PC-9 (cell line): ENCODE measurements around the gene ACP4. TPM values are rescaled to one million over a fixed set of nuclear protein-coding genes. Genes with fewer than 3 reads are reported as not detected.
"Not testable (repeated sequence)": the region's sequence is repeated elsewhere in the genome, so short reads cannot be mapped to it uniquely, and the experiment has no call there.

Source experiments
- BruUV-seq: library from RNA; stranded (reverse); fragments of 400-500 nt; replicated peaks from 2 replicates; lab custom pipeline; 2021; lab: Mats Ljungman, UMichigan
- CTCF ChIA-PET: fragments of 300-600 bp; sonication (Branson Sonifier 250); formaldehyde crosslinking; loops from one replicate; lab custom pipeline; 2022; ENCODE audit warnings: antibody characterized with exemption; lab: Charles Lee
- POLR2A ChIA-PET: fragments of 300-600 bp; sonication (Branson Sonifier 250); formaldehyde crosslinking; loops from one replicate; lab custom pipeline; 2022; ENCODE audit warnings: antibody characterized with exemption; ENCODE audit not compliant: unreplicated experiment; lab: Charles Lee
- DNase-seq, 2 experiments: peaks; one replicate each; pipeline versions ENCODE4 v3.0.0 to v3.0.0-alpha.2; 2015 to 2022; ENCODE audit warnings: mixed read lengths in 1 of 2
- H2AFZ ChIP-seq: fragments of 200-600 bp; sonication (generic); 2 replicates; pipeline ENCODE4 v1.8.1; 2017; ENCODE audit warnings: antibody characterized with exemption
- H3F3A ChIP-seq: fragments of 200-600 bp; sonication (generic); 2 replicates; pipeline ENCODE4 v1.8.1; 2017; ENCODE audit warnings: antibody characterized with exemption, mild to moderate bottlenecking, low read depth; ENCODE audit not compliant: insufficient read depth
- H3K27ac ChIP-seq: fragments of 200-600 bp; sonication (generic); 2 replicates; pipeline ENCODE4 v1.6.1; 2016; ENCODE audit warnings: mixed run types
- H3K27me3 ChIP-seq: fragments of 200-600 bp; sonication (generic); 2 replicates; pipeline ENCODE4 v1.6.1; 2016; ENCODE audit warnings: low read depth, mixed run types; ENCODE audit not compliant: insufficient read depth
- H3K36me3 ChIP-seq: fragments of 200-600 bp; sonication (generic); 2 replicates; pipeline ENCODE4 v1.6.1; 2016; ENCODE audit warnings: low read depth, mixed run types
- H3K4me1 ChIP-seq: fragments of 200-600 bp; sonication (generic); replicated peaks from 2 replicates; pipeline ENCODE4 v1.6.1; 2016; ENCODE audit warnings: mixed run types; ENCODE audit not compliant: insufficient read depth
- H3K4me2 ChIP-seq: fragments of 200-600 bp; sonication (generic); 2 replicates; pipeline ENCODE4 v1.6.1; 2017; ENCODE audit warnings: mixed run types
- H3K4me3 ChIP-seq: fragments of 200-600 bp; sonication (generic); 2 replicates; pipeline ENCODE4 v1.6.1; 2016; ENCODE audit warnings: mixed run types
- H3K79me2 ChIP-seq: fragments of 200-600 bp; sonication (generic); 2 replicates; pipeline ENCODE4 v1.6.1; 2017; ENCODE audit warnings: low read depth, mixed run types
- H3K9me2 ChIP-seq: fragments of 200-600 bp; sonication (generic); 2 replicates; pipeline ENCODE4 v1.8.1; 2017; ENCODE audit warnings: mild to moderate bottlenecking; ENCODE audit not compliant: insufficient read depth
- H3K9me3 ChIP-seq: fragments of 200-600 bp; sonication (generic); 2 replicates; pipeline ENCODE4 v1.8.1; 2016; ENCODE audit warnings: low read depth; ENCODE audit not compliant: insufficient read depth
- H4K20me1 ChIP-seq: fragments of 200-600 bp; sonication (generic); 2 replicates; pipeline ENCODE4 v1.8.1; 2017; ENCODE audit not compliant: insufficient read depth
- EZH2 ChIP-seq: fragments of 200-600 bp; sonication (generic); IDR thresholded peaks from 2 replicates; pipeline ENCODE4 v1.8.0; 2017; ENCODE audit warnings: antibody characterized with exemption, low read depth
- intact Hi-C: fragments of 100-400 bp; cut with micrococcal nuclease; formaldehyde crosslinking; loops from one replicate; pipeline ENCODE4 v1.10.0; 2022; ENCODE audit not compliant: unreplicated experiment
- total RNA-seq: library from RNA; stranded (reverse); gene quantifications from 2 replicates; pipeline ENCODE4 v1.2.3, GENCODE V29; 2021
- TF ChIP-seq, protein P1 (sequence below): fragments of 200-600 bp; sonication (generic); conservative IDR thresholded peaks from 2 replicates; pipeline ENCODE4 v1.6.1; 2017; ENCODE audit warnings: mixed run types, antibody characterized with exemption, mild to moderate bottlenecking, moderate library complexity

ACP4 gene
- total RNA-seq, 1 experiment from 2014 or later: not detected

DNA sequence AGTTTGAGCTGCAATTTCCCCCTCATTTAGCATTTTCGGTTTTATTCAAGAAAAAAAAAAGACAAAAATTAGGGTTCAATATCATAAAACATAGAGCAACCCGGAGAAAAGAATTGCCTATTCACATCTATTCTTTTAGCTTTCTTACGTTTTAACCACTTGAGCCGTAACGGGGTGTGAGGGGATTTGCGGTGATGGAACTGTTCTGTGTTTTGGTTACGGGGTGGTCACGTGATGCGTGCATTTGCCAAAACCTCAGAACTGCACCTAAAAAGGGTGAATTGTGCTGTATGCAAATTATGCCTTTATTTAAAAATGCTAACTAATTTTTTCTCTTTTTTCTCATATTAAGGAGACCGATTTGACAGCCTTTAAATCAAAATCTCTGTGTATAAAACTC, 45.0 kb upstream of the ACP4 start:
- no peaks in the 10 kb centered on the region for H3K9me2 ChIP-seq
- DNase-seq: no peak
- no peaks in the 10 kb centered on the region for H3K36me3 ChIP-seq
- no peak for TF ChIP-seq EZH2
- TF ChIP-seq, protein P1, sequence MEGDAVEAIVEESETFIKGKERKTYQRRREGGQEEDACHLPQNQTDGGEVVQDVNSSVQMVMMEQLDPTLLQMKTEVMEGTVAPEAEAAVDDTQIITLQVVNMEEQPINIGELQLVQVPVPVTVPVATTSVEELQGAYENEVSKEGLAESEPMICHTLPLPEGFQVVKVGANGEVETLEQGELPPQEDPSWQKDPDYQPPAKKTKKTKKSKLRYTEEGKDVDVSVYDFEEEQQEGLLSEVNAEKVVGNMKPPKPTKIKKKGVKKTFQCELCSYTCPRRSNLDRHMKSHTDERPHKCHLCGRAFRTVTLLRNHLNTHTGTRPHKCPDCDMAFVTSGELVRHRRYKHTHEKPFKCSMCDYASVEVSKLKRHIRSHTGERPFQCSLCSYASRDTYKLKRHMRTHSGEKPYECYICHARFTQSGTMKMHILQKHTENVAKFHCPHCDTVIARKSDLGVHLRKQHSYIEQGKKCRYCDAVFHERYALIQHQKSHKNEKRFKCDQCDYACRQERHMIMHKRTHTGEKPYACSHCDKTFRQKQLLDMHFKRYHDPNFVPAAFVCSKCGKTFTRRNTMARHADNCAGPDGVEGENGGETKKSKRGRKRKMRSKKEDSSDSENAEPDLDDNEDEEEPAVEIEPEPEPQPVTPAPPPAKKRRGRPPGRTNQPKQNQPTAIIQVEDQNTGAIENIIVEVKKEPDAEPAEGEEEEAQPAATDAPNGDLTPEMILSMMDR: no peak
- H2AFZ ChIP-seq: no peak overlapping the region
- POLR2A ChIA-PET: no interaction called here
- H4K20me1 ChIP-seq: no peaks in the 10 kb centered on the region
- H3K9me3 ChIP-seq: no peaks in the 10 kb centered on the region
- no peaks in the 10 kb centered on the region for H3K4me1 ChIP-seq
- peaks cover 74% of the 10 kb centered on the region for H3K27me3 ChIP-seq
- CTCF ChIA-PET: no interaction called here
- BruUV-seq: no TSS peak
- H3K4me3 ChIP-seq: no peak overlapping the region
- no peaks in the 10 kb centered on the region for H3K79me2 ChIP-seq
- H3K27ac ChIP-seq: no peak overlapping the region
- H3K4me2 ChIP-seq: no peak overlapping the region
- no peaks in the 10 kb centered on the region for H3F3A ChIP-seq
- intact Hi-C loops: no loop called here

DNA sequence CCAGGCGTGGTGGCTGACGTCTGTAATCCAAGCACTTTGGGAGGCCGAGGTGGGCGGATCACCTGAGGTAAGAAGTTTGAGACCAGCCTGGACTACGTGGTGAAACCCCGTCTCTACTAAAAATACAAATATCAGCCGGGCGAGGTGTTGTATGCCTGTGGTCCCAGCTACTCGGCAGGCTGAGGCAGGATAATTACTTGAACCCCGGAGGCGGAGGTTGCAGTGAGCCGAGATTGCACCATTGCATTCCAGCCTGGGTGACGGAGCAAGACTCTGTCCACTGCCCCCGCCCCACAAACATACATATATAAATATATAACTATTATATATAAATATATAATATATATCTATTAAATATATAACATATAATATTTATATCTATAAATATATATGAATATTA, 43.1 kb upstream of the ACP4 start:
- H3K4me1 ChIP-seq, intact Hi-C loops, CTCF ChIA-PET, H2AFZ ChIP-seq, DNase-seq, H3F3A ChIP-seq, H3K9me2 ChIP-seq, H3K27ac ChIP-seq, H3K79me2 ChIP-seq, BruUV-seq, H3K9me3 ChIP-seq, H3K36me3 ChIP-seq, H4K20me1 ChIP-seq, POLR2A ChIA-PET, H3K4me2 ChIP-seq, H3K4me3 ChIP-seq: not testable (repeated sequence)
- peaks cover 74% of the 10 kb centered on the region for H3K27me3 ChIP-seq

DNA sequence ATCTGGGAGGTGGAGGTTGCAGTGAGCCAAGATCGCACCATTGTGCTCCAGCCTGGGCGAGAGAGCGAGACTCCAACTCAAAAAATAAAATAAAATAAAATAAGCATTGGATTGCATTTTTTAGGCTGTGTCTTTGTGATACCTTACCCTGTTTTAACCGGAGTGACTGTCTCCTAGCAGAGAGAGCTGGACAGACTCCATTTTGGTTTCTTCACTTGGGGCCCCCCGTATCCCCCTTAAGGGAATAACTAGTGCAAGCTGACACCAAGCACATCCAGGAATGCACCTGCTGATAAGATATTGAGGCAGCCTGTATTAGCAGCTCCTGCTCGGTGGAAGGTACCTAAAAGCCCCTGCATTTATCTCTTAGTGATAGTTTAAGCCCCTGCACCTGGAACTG, 40.7 kb upstream of the ACP4 start:
- Histone ChIP-seq H3K27ac (no peak overlapping the region), H3K27me3 (peaks cover 75% of the 10 kb centered on the region), H3F3A (no peaks in the 10 kb centered on the region), H3K4me1 (no peaks in the 10 kb centered on the region), H4K20me1 (no peaks in the 10 kb centered on the region), H3K4me3 (no peak overlapping the region), H2AFZ (no peak overlapping the region), H3K36me3 (no peaks in the 10 kb centered on the region), H3K4me2 (no peak overlapping the region), H3K79me2 (no peaks in the 10 kb centered on the region), H3K9me2 (no peaks in the 10 kb centered on the region), H3K9me3 (no peaks in the 10 kb centered on the region)
- intact Hi-C loops: no loop called here
- TF ChIP-seq, protein P1: no peak
- TF ChIP-seq EZH2: no peak
- ChIA-PET POLR2A (interaction anchor here (0.6 kb wide), 1 partner anchor 939 kb away, joined by 14 read pairs; no protein-coding TSS in a partner anchor), CTCF (no interaction called here)
- BruUV-seq: no TSS peak
- DNase-seq: no peak

DNA sequence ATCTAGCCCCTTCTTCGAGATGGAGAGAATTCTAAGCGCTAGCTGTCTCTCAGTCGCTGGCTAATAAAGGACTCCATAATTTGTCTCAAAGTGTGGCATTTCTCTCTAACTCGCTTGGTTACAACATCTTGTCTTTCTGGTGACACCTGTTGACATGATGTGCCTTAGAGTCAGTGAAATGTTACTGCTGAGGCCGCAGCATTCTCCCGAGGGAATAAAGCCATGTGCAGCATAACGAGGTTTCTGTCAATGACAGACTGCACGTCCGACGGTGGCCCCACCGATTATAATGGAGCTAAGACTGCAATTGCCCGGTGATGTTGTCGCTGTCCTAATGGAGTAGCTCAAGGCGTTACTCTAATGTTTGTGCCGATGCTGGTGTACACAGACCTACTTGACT, 40.2 kb upstream of the ACP4 start:
- DNase-seq: no peak
- Histone ChIP-seq H3K27ac (no peak overlapping the region), H4K20me1 (no peaks in the 10 kb centered on the region), H3K9me3 (no peaks in the 10 kb centered on the region), H3K4me3 (no peak overlapping the region), H3K4me2 (no peak overlapping the region), H3K4me1 (no peaks in the 10 kb centered on the region), H2AFZ (no peak overlapping the region), H3K27me3 (peaks cover 75% of the 10 kb centered on the region), H3K79me2 (no peaks in the 10 kb centered on the region), H3F3A (no peaks in the 10 kb centered on the region), H3K36me3 (no peaks in the 10 kb centered on the region), H3K9me2 (no peaks in the 10 kb centered on the region)
- TF ChIP-seq, protein P1: no peak
- TF ChIP-seq EZH2: no peak
- POLR2A ChIA-PET: interaction anchor here (0.6 kb wide), 1 partner anchor 938 kb away, joined by 14 read pairs; no protein-coding TSS in a partner anchor
- BruUV-seq: no TSS peak
- CTCF ChIA-PET: no interaction called here
- intact Hi-C loops: no loop called here
